ENCODE data around the gene LRRFIP1.

Gene LRRFIP1

GRCh38 chr2:237798236-237799059 is 171.1 kb downstream of the LRRFIP1 start, which contains the start of gene RBM44:
TSS of gene RBM44 (plus strand) at chr2:237798779. CDS start at chr2:237813610, 14,831 bp downstream.
- no peak for DNase-seq

GRCh38 chr2:237799060-237799428 is 171.7 kb downstream of the LRRFIP1 start:
- DNase-seq, result no peak

GRCh38 chr2:237801466-237801865 is 174.1 kb downstream of the LRRFIP1 start:
- DNase-seq, result no peak

- no peak for DNase-seq
These were observed 178.9 kb downstream of the LRRFIP1 start for GRCh38 chr2:237806334-237806733.

GRCh38 chr2:237815637-237816036 is 188.2 kb downstream of the LRRFIP1 start:
- no peak for DNase-seq

GRCh38 chr2:237816531-237816930 is 189.1 kb downstream of the LRRFIP1 start:
- DNase-seq, result no peak

- DNase-seq, result no peak
These were observed 190.7 kb downstream of the LRRFIP1 start for GRCh38 chr2:237818066-237818473.

GRCh38 chr2:237819231-237819630 is 191.8 kb downstream of the LRRFIP1 start:
- DNase-seq, result no peak

- no peak for DNase-seq
These were observed 193.0 kb downstream of the LRRFIP1 start for GRCh38 chr2:237820421-237820820.

GRCh38 chr2:237823544-237823943 is 196.2 kb downstream of the LRRFIP1 start:
- no peak for DNase-seq

GRCh38 chr2:237824085-237824484 is 196.7 kb downstream of the LRRFIP1 start:
- DNase-seq, result no peak

- DNase-seq, result no peak
These were observed 200.1 kb downstream of the LRRFIP1 start for GRCh38 chr2:237827421-237827987.
